Peyer's patch (tissue), 4 donors: ENCODE results near the gene ALG9.

Experiments used
- CTCF ChIP-seq, 6 experiments: fragments of 450-650 bp in 4 of 6; fragments of 200-600 bp in 2 of 6; sonication (generic) in 1 of 6; IDR thresholded peaks; one replicate each; pipeline ENCODE4 v1.5.1; 2017 to 2019; ENCODE audit warnings: antibody characterized with exemption in 6 of 6, mild to moderate bottlenecking in 3 of 6, moderate library complexity in 1 of 6
- POLR2A ChIP-seq, 2 donors: fragments of 450-650 bp; IDR thresholded peaks; one replicate each; pipeline ENCODE4 v1.5.1; 2017; ENCODE audit warnings: antibody characterized with exemption in 2 of 2, mild to moderate bottlenecking in 2 of 2, moderate library complexity in 2 of 2

DNA sequence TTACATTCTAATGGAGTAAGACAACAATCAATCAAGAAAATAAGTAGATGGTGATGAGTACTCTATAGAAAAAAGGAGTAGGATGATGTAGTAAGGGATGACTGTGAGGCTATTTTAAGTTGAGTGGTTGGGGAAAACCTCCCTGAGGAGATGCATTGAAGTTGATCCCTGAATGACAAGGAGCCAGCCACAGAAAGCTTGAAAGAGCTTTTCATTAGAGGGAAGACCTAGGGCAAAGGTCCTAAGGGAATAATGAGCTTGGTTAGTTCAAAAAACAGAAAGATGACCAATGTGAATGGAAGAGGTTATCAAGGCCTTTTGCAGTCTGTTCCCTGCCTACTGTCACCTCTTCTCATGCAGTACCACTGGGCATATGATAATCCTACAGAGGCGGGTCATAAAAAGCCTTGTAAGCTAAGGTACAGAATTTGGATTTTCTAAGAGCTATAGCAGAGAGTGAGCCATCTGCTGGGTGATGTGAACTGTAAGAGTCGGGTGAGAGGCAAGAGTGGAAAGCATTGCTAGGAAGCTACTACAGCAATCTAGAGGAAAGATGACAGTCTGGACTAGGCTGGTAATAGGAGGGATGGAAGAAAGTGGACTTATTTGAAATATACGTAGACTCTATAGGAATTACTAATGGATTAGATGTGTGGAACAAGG lies 108.3 kb downstream of the ALG9 start:
- TF ChIP-seq POLR2A (IDR thresholded peaks at IDR 0.05) (no peak), CTCF (IDR thresholded peaks at IDR 0.05) (no peak)
